ENCODE results near the gene ETNK2.

GRCh38 chr1:204149635-204150565, 1.9 kb downstream of the ETNK2 start:
- TF ChIP-seq POLR2AphosphoS5 (IDR thresholded peaks at IDR 0.05; ENCODE audit: borderline replicate concordance, low read depth, low read length) = no peak
- TF ChIP-seq EZH2 (IDR thresholded peaks at IDR 0.05) = no peak
